Spleen (tissue), 11 donors: Measurements from ENCODE around the gene LPP. TPM values are rescaled to one million over a fixed set of nuclear protein-coding genes. Genes with fewer than 3 reads are reported as not detected.

Experiments used
- DNase-seq: peaks from one replicate; pipeline ENCODE4 v3.0.0-alpha.2; 2020
- H3K27ac ChIP-seq, 8 donors: fragments of 200-600 bp; sonication (generic) in 7 of 8; 1 replicate in 4 of 8; 2 replicates in 4 of 8; pipeline versions ENCODE4 v1.5.0 to v1.8.0; 2016 to 2021; ENCODE audit warnings: inconsistent platforms in 4 of 8, mild to moderate bottlenecking in 4 of 8, moderate library complexity in 1 of 8
- H3K27me3 ChIP-seq, 7 donors: fragments of 200-600 bp; sonication (generic) in 6 of 7; replicated peaks in 1 of 7; 1 replicate in 4 of 7; 2 replicates in 3 of 7; pipeline versions ENCODE4 v1.5.0 to v1.8.0; 2016 to 2021; ENCODE audit warnings: inconsistent platforms in 3 of 7, mild to moderate bottlenecking in 1 of 7
- H3K36me3 ChIP-seq, 6 donors: fragments of 200-600 bp; sonication (generic) in 5 of 6; 1 replicate in 4 of 6; 2 replicates in 2 of 6; pipeline versions ENCODE4 v1.5.0 to v1.8.0; 2016 to 2021; ENCODE audit warnings: inconsistent platforms in 2 of 6
- H3K4me1 ChIP-seq, 6 donors: fragments of 200-600 bp; sonication (generic) in 5 of 6; 1 replicate in 3 of 6; 2 replicates in 3 of 6; pipeline versions ENCODE4 v1.5.0 to v1.8.0; 2016 to 2021; ENCODE audit warnings: inconsistent platforms in 3 of 6
- H3K4me3 ChIP-seq, 8 donors: fragments of 200-600 bp; sonication (generic) in 7 of 8; 1 replicate in 4 of 8; 2 replicates in 4 of 8; pipeline versions ENCODE4 v1.5.0 to v1.8.0; 2016 to 2021; ENCODE audit warnings: inconsistent platforms in 4 of 8, mild to moderate bottlenecking in 4 of 8, moderate library complexity in 2 of 8
- H3K9me3 ChIP-seq, 8 donors: fragments of 200-600 bp; sonication (generic) in 7 of 8; 1 replicate in 4 of 8; 2 replicates in 4 of 8; pipeline versions ENCODE4 v1.5.0 to v1.8.0; 2016 to 2021; ENCODE audit warnings: inconsistent platforms in 4 of 8
- CTCF ChIP-seq, 11 experiments: fragments of 200-600 bp in 7 of 11; fragments of 450-650 bp in 4 of 11; sonication (generic) in 4 of 11; IDR thresholded peaks in 8 of 11; conservative IDR thresholded peaks in 3 of 11; 1 replicate in 7 of 11; 2 replicates in 4 of 11; pipeline versions ENCODE4 v1.4.0 to v1.8.0; 2016 to 2021; ENCODE audit warnings: antibody characterized with exemption in 11 of 11, inconsistent platforms in 4 of 11, mild to moderate bottlenecking in 1 of 11
- POLR2A ChIP-seq, 3 donors: fragments of 450-650 bp; IDR thresholded peaks; one replicate each; pipeline ENCODE4 v1.5.1; 2017; ENCODE audit warnings: antibody characterized with exemption in 3 of 3, mild to moderate bottlenecking in 1 of 3
- POLR2AphosphoS5 ChIP-seq, 3 donors: sonication (generic); formaldehyde crosslinking; IDR thresholded peaks; one replicate each; pipeline ENCODE4 v1.5.1; 2017; ENCODE audit warnings: antibody characterized with exemption in 3 of 3
- WGBS, 5 donors: extraction: QIAGEN DNeasy Blood & Tissue Kit in 3 of 5; methylation state at CpG; one replicate each; pipeline versions ENCODE4 v1.1.5 to v1.1.7; 2013 to 2018; 5-methylcytosine and 5-hydroxymethylcytosine counted together
- intact Hi-C: fragments of 100-400 bp; cut with DNase I; formaldehyde crosslinking; loops from one replicate; pipeline ENCODE4 v1.15.0; 2023; ENCODE audit warnings: low total_unique reads
- polyA plus RNA-seq, 3 donors: library from polyadenylated mRNA; stranded (reverse); fragments of 200-250 nt; gene quantifications; one replicate each; pipeline ENCODE4 v1.2.1, GENCODE V29; 2013
- total RNA-seq, 7 donors: library from RNA; depleted of rRNA in 3 of 7; stranded (reverse); fragments of >200 nt in 3 of 7; fragmentation: NEBNext Ultra II Directional in 4 of 7; extraction: Animal tissue kit (Norgen Biotek cat#: 25700) in 4 of 7; gene quantifications; one replicate each; pipeline versions ENCODE4 v1.1.0 to v1.2.1, GENCODE V29; 2016 to 2021
- donor health status: healthy with polysubstance abuse.
- donor health status: DM: no; HTN: no; CAD: no; lungs with moderate emphysema.
- donor health status: DM: no; HTN: no; CAD: no.
- donor health status: Bipolar disorder and iron deficiency.
- donor health status: healthy.
- donor health status: DM: no; HTN: no; CAD: no.
- donor health status: DM: yes; HTN: yes; CAD: no.

The LPP gene
- total and polyA plus RNA-seq, 10 donors = 2.4 to 270 (median 156) TPM

DNA sequence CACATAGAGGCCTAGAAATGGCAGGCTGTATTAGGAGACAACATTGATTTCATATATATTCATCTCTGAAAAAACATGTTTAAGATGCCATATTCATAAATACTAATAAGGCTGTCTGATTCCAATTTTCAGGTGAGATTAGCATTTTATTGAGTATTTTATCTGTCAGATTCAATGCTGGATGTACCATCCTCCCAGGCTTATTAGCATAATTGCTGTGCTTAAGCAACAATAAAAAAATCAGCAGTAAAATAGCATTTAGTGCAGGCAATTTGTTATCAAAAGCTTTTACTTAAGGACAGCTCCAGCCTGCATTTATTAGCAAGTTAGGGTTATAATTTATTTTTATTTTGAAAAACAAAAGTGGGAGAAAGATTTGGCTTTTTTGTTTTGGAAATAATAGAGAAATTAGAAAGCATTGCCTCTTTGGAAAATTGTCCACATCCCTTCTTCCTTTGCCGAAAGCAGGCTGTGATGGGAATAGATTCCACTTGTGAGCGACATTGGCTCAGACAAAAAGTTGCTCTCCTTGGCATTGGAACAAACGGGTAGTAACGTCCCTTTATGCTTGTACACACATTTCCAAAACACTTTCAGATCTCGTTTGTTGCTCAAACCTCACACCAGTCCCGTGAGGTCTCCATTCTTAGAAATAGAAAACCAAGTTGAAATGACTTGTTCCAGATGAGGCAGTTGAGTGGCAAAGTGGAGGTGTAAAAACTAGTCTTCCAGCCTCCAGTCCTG lies 134.0 kb downstream of the LPP start:
- H3K4me3 ChIP-seq = no peak overlapping the region
- H3K4me1 ChIP-seq = peaks cover 11 to 95% (median 30%) of the 10 kb centered on the region in 6 donors
- no peaks in the 10 kb centered on the region for H3K27me3 ChIP-seq
- DNase-seq = no peak
- H3K36me3 ChIP-seq = peaks cover 0 to 9% (median 0%) of the 10 kb centered on the region in 6 donors
- no peak for TF ChIP-seq POLR2AphosphoS5 (IDR thresholded peaks at IDR 0.05)
- WGBS, 5 donors = 61 to 75% (median 71%) methylated on average over 6 of the region's 6 CpGs
- intact Hi-C loops = no loop called here
- no peaks in the 10 kb centered on the region for H3K9me3 ChIP-seq
- H3K27ac ChIP-seq = peak overlapping the region in 2 of 8 donors; percentile 1 to 22

DNA sequence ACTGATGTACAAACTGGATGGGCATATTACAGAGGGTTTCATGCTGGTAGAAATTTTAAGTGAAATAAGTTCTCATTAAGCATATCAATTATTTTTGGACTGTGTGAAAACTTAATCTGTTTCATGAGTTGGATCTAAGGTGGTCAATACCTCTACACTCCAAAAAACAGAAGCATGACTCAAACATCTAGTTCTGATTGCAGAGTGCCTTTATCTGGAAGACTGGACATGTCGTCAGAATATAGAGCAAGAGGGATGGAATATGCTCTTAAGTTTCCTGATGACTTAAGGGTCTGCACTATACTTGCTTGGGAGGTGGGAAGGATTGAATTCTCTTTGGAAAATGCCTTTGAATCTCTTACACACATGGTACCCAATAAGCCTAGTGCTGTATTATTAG lies 138.3 kb downstream of the LPP start:
- WGBS, 5 donors = 50 to 79% (median 55%) methylated on average over 1 of the region's 1 CpG
- H3K27me3 ChIP-seq = no peaks in the 10 kb centered on the region
- peaks cover 17 to 97% (median 29%) of the 10 kb centered on the region in 6 donors for H3K4me1 ChIP-seq
- peak overlapping the region in 1 of 8 donors; percentile 67 for H3K27ac ChIP-seq
- peaks cover 0 to 9% (median 0%) of the 10 kb centered on the region in 6 donors for H3K36me3 ChIP-seq
- TF ChIP-seq POLR2A (IDR thresholded peaks at IDR 0.05) = no peak
- no peak for TF ChIP-seq POLR2AphosphoS5 (IDR thresholded peaks at IDR 0.05)
- TF ChIP-seq CTCF (IDR thresholded peaks at IDR 0.05 in 8 of 11, conservative IDR thresholded peaks at IDR 0.05 in 3 of 11) = no peak
- H3K9me3 ChIP-seq = no peaks in the 10 kb centered on the region
- intact Hi-C loops = no loop called here
- H3K4me3 ChIP-seq = no peak overlapping the region
- no peak for DNase-seq

DNA sequence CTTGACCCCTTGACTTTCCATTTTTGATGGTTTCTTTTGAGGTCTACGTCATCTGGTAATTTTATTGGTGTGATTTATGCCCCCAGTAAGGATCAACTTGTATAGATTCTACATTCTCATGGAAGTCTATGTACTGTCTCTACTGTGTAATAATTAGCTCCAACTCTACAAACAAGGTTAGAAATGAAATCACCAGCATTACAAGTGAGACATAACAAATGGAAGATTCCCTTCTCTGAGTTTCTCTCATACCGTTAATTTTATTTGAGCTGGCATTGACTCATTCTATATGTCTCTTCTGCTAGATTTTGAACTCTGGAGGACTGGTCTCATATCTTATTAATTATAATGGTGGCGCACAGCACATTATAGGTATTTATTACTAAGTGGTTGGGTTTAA lies 138.9 kb downstream of the LPP start:
- H3K27ac ChIP-seq = peak overlapping the region in 1 of 8 donors; percentile 67
- no peak overlapping the region for H3K4me3 ChIP-seq
- intact Hi-C loops = no loop called here
- peaks cover 20 to 97% (median 33%) of the 10 kb centered on the region in 6 donors for H3K4me1 ChIP-seq
- WGBS, 5 donors = 77 to 95% (median 85%) methylated on average over 3 of the region's 3 CpGs
- no peak for TF ChIP-seq POLR2A (IDR thresholded peaks at IDR 0.05)
- TF ChIP-seq POLR2AphosphoS5 (IDR thresholded peaks at IDR 0.05) = no peak
- TF ChIP-seq CTCF (IDR thresholded peaks at IDR 0.05 in 8 of 11, conservative IDR thresholded peaks at IDR 0.05 in 3 of 11) = no peak
- H3K27me3 ChIP-seq = no peaks in the 10 kb centered on the region
- H3K36me3 ChIP-seq = peaks cover 0 to 9% (median 0%) of the 10 kb centered on the region in 6 donors
- no peak for DNase-seq
- H3K9me3 ChIP-seq = no peaks in the 10 kb centered on the region

DNA sequence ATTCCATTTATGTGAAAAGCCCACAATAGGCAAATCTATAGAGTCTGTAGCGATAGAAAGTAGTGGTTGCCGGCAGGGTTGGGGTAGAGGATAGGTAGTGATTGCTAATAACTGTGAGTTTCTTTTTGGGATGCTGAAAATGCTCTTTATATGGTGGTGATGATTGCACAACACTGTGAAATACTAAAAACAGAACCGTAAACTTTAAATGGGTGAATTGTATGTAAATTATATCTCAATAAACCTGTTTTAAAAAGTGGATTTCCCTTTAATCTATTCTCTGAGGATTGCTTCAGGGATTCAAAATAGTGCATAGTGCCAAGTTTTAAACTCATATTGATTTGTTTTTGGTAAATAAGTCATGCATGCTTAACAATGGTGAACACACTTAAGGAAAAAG lies 140.2 kb downstream of the LPP start:
- Histone ChIP-seq H3K4me3 (no peak overlapping the region), H3K36me3 (peaks cover 0 to 9% (median 0%) of the 10 kb centered on the region in 6 donors), H3K27me3 (no peaks in the 10 kb centered on the region), H3K4me1 (peaks cover 28 to 99% (median 46%) of the 10 kb centered on the region in 6 donors), H3K27ac (peak overlapping the region in 1 of 8 donors; percentile 75), H3K9me3 (no peaks in the 10 kb centered on the region)
- 52 to 80% (median 67%) methylated on average over 3 of the region's 3 CpGs for WGBS, 5 donors
- TF ChIP-seq CTCF (IDR thresholded peaks at IDR 0.05 in 8 of 11, conservative IDR thresholded peaks at IDR 0.05 in 3 of 11) (no peak), POLR2A (IDR thresholded peaks at IDR 0.05) (no peak), POLR2AphosphoS5 (IDR thresholded peaks at IDR 0.05) (no peak)
- intact Hi-C loops = no loop called here
- DNase-seq = no peak
